A549 (cell line): ENCODE data around the gene USP25.

Source experiments
- CTCF ChIP-seq: fragments of >200 bp; sonication (Bioruptor Twin); formaldehyde crosslinking; IDR thresholded peaks from 3 replicates; pipeline ENCODE4 v1.5.1; 2016
- FOSL2 ChIP-seq, 2 experiments: fragments of 450-650 bp in 1 of 2; fragments of >200 bp in 1 of 2; sonication (Bioruptor Twin) in 1 of 2; formaldehyde crosslinking; IDR thresholded peaks; 2 replicates each; pipeline versions ENCODE4 v1.5.0 to v1.6.1; 2016 to 2020; ENCODE audit warnings: mild to moderate bottlenecking in 1 of 2, moderate library complexity in 1 of 2
- JUN ChIP-seq, 2 experiments: fragments of >200 bp; sonication (Bioruptor Twin); formaldehyde crosslinking; IDR thresholded peaks; 2 replicates in 1 of 2; 3 replicates in 1 of 2; pipeline ENCODE4 v1.6.1; 2016 to 2017
- RAD21 ChIP-seq, 2 experiments: fragments of >200 bp in 1 of 2; sonication (Bioruptor Twin) in 1 of 2; formaldehyde crosslinking in 1 of 2; IDR thresholded peaks in 1 of 2; conservative IDR thresholded peaks in 1 of 2; 2 replicates in 1 of 2; 3 replicates in 1 of 2; pipeline ENCODE4 v1.6.1; 2012 to 2018; ENCODE audit warnings: inconsistent platforms in 1 of 2

GRCh38 chr21:15826908-15827601, 97.3 kb downstream of the USP25 start:
- TF ChIP-seq FOSL2 (IDR thresholded peaks at IDR 0.05) = no peak
- TF ChIP-seq FOSL2 (CRISPR knock-in tag; IDR thresholded peaks at IDR 0.05) = no peak
- no peak for TF ChIP-seq JUN (IDR thresholded peaks at IDR 0.05)
- TF ChIP-seq RAD21 (conservative IDR thresholded peaks at IDR 0.05 in 1 of 2, IDR thresholded peaks at IDR 0.05 in 1 of 2) = no peak
- TF ChIP-seq CTCF = no peak
